NCI-H2107 treated with DMSO at 0.1 percent for 48 hours (cell line): ENCODE measurements around the gene MCC.

Source experiments
- DNase-seq: peaks from one replicate; lab custom pipeline; 2025; ENCODE audit not compliant: unreplicated experiment; lab: John Stamatoyannopoulos, UW

Gene MCC

DNA sequence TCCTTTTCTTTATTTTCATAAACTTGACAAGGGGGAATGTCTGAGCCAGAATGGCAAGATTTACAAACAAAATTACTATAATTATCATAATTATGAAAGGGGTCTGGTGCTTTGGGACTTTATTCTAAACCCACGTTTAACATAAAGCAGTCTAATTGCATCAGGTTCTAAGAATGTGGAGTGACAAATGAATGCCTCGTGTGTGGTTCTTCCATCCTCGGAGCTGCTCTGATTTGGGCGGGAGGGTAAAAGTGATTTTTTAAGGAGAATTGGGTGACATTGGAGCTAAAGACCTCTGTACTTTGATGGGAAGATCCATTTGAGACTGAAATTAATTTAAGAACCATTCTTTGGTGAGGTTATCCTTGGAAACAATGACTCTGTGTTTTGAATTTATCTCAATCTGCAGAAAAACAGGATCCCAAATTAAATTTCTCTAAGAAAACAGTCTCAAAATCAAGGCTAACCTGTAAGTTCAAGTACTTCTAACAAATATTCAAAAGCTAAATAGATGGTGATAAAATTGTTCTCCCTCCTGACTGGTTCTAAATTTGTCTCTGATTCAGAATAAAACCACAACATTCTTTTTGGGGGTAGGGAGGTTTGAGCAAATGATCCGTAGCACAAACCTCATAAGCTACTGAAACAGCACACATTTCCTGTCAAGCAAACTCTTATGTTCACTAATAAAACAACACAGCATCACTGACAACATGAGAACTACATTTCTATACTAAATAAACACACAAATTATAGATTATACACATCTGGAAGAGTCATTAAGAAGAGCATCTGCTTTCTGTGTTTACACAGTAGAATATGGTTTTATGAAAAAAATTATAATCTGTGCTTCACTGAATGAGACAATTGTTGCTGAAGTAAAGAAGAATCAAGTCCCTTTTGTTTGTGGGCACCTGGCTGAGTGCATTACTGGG is 426.1 kb downstream of the MCC start:
- DNase-seq = no peak

DNA sequence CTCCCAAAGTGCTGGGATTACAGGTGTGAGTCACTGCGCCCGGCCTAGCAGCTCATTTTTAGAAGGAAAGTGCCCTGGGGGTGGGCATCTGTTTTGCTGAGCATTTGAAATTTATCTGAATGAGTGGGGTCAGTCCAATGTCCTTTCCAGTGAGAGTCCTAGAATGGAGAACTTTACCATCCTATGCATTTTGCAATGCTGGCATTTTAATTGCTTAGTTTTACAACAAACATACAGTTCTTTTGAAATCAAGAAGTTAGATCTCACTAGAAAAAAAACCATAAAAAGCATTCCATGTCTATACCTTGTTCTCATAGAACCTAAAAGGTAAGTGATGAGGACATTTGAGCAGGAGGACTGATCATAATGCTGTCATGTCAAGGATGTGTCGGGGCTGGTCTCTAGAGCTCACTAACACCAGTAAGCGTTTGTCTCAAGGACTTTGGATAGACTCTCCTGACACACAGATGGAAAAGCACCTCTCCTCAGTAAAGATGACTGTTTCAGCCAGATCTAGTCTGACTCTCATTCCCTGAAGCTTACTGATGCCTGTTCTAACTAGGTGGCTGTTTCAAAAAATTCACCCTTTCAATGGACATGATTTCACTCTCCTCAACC is 427.7 kb downstream of the MCC start:
- no peak for DNase-seq

DNA sequence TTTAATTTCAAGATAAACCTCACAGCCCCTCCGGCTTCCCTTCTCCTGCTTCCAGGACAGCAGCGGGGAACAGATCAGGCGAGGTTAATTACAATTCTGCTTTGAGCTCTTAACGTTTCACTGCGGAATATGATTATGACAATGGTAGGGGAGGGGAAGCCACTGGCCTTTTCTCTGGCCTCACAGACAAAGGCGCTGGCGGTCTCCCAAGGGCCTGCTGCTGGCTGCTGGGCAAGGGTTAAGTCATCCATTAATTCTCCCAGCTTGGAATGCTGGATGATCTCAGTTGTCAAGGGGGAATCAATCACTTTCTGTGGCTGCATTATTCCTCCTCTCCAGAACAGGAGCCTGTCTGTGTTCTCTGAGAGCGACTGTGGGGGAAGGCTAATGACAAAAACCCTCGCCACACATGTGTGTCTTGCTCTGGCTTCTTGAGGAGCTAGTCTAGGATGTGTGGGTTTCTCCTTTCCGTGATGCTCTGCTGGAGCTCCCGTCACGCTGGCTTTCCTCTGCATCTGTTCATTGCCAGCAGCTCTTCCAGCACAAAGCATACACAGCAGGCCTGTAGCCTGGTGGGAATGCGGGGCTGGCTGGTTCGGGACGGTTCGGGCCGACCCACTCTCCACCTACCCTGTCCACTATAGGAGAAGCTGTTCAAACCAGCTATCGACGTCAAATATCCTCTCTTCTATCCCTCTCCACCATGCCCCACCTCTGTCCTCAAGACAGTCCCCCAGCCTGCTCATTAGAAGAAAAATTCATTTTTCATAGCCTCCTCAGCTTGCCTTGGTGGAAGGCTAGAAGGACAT is 428.8 kb downstream of the MCC start:
- no peak for DNase-seq

DNA sequence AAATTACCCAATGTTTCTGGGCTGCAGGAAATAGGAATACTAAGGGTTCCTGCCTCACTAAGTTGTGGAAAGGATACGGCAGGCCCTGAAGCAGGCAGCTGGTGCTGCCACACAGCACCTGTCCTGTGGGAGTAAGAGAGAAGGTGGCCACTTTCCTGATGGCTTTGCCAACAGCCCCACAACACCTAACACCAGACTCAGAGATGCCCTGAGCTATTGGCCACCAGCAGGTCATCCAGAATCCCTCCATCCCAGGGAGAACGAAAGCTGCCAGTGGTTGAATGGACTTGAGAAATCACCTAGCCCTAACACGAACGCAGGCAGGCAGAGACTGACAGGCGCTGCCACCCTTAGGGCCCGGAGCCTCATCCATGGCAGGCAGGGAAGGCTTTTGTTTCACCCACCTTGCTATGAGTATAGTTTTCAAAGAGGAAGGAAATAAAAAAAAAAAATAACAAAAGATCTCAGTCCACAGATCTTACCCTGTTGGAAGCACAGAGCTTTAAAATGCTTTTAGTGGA is 429.5 kb downstream of the MCC start:
- no peak for DNase-seq

DNA sequence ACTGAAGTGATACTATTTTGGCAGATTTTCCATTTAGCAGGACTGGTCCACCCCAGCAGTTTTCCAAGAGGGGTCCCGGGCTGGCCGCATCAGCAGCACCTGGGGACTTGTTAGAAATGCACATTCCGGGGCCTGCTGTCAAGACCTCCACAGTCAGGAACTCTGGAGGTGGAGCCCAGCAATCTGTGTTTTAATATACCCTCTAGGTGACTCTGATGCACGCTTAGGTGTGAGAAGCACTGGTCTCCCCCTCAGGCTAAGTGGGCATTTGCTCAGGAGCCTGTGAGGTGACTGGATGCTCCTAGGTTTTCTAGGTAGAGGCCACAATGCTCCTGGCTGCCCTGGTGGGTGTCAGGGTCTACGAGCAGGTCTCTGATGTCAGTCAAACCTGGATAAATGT is 430.0 kb downstream of the MCC start:
- no peak for DNase-seq

DNA sequence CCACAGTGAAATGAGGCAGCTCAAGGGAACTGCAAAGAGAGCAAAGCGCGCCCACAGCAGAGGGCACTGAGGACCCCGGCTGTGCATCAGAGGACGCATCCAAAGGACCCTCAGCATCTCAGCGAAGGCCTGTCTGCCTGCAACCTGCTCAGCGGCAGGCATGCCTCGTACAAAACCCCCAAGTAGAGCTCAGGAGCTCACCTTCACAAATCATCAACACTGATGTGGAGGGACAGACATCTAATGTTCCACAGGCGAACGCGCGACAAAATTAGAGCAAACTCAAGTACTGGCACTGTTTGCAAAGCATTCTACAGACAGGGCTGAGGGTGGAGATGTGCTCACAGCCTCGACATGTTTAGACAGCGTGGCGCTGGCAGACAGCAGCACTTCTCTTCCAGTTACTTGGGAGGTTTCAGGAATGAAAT is 430.7 kb downstream of the MCC start:
- no peak for DNase-seq

DNA sequence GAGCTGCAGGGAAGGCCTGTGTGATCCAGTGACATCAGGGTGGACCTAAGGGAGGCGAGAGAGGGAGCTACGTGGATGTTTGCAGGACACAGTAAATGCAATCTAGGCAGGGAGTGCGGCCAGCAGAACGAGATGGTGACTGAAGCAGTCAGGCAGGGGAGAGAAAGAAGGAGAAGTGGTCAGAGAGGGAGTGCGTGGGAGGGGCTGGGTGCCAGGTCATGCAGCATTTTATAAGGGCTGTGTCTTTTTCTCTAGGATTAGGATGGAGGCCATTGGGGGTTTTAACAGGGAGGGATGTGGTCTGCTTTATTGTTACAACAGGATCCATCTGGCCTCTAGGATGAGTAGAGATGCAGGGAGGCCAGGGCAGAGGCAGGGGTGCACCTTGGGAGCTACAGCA is 431.3 kb downstream of the MCC start:
- DNase-seq = no peak

DNA sequence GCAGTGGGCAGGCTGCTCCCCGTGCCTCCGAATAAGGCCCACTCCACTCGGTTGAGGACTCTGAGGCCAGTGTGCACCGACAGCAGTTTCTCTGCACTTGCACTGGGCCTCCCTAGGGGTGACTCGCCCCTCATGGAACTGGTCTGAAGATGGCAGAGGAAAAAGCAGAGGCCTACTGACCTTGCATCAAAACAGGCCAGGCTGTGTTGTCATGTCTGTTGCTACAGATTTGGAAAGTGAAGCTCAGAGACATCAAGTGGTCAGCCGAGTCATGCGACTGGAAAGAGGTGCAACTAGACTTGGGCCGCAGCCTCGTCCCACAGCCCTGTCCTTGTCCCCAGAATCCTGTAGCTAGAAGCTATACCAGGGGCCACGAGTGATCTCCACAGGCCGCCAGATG is 433.4 kb downstream of the MCC start:
- DNase-seq = no peak

DNA sequence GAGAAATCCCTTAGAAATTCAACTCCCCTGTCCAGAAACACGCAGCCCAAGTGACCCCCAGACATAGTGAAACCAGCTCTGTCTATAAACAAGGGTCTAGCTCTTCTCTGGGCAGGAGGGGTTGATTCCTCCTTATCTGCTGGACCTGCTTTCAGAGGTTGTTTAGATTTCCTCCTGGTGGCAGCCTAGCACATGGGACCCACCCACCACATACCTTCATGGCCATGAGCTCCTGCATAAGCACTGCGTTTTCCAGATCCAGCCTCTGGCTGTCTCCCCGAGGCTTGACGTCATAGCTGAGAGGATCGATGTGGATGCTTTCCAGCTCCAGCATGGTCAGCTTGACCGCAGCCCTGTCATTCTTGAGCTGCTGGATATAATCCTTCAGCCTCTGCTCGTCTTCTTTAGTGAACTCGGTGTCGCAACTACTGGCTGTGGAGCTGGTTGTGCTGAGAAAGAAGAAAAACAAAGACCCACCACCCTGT is 434.7 kb downstream of the MCC start:
- DNase-seq = no peak

DNA sequence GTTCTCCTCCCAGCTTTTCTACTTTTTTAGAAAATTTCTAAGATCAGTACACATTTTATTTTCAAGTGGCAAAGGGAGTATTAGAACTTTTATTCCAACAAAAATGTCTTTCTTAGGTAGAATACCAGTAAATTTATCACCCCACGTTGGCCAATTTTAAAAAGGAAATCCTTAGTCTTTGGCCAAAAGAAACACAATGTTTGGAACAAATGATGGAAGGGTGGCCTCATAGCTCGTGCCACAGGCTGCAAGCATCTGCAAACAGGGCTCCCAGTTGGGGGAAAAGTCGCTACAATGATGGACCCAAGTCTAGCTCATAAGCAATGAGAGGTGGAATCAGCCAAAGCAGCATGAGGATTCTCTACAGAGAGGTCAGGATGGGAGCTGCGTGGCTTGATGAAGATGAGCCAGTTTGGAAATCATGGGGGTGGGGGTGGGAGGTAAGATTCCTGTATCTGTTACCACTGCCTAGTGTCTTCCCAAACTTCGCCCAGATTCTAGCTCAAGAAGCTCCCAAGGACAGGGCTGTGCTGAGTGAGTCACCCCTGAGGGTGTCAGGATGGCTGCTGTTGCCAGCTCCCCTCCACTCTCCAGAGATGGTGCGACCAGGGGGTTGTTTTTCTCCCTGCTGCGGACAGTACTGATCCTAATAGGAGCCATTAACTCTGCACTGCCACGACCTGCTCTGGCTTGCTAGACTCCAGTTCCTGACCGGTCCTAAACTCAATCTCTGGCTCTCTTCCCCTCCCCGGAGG is 436.0 kb downstream of the MCC start:
- no peak for DNase-seq

DNA sequence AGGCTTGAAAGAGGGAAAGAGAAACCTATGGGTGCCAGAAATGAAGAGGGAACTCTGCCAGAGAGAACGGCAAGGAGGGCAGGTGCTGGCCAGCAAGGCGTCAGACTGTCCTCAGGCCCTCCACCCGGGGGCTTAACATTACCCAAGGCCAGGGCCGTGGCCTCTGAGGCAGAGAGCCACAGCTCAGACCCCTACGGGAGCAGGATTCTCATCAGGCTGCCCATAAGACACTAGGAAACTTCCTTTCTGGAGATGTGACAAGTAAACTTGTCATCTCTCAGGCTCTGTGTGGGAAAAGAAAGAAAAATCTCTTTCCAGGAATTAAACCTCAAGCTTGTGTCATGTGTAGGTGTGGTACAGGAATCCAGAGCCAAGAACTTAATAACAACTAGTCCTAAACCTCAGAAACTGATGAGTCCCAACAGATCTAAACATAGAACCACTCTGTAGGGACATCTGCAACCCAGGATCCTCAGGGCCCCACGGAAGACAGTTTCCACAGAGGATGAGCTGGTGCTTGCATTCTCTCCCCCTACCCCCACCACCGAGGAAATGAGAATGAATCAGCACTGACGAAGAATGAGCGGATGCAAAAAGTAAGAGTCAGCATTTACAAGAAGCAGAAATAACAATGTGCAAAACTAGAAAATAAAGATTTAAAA is 437.4 kb downstream of the MCC start:
- DNase-seq = no peak

DNA sequence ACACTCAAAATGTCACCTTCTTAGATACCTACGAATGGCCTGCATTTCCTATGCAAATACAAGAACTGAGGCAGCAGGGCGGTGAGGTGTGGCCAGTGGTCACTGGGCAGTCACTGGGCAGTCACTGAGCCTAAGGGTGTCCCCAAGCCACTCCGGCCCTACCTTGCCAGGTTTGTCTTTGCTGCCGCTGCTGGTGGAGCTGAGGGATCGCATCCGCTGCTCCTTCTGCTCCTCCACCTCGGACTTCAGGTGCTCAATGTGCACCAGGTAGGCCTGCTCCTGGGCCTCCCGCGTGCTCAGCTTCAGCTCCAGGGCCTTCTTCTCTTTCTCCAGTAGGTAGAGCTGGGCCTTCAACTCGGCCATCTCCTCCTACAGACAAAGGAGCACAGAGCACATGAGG is 439.3 kb downstream of the MCC start:
- DNase-seq = no peak

DNA sequence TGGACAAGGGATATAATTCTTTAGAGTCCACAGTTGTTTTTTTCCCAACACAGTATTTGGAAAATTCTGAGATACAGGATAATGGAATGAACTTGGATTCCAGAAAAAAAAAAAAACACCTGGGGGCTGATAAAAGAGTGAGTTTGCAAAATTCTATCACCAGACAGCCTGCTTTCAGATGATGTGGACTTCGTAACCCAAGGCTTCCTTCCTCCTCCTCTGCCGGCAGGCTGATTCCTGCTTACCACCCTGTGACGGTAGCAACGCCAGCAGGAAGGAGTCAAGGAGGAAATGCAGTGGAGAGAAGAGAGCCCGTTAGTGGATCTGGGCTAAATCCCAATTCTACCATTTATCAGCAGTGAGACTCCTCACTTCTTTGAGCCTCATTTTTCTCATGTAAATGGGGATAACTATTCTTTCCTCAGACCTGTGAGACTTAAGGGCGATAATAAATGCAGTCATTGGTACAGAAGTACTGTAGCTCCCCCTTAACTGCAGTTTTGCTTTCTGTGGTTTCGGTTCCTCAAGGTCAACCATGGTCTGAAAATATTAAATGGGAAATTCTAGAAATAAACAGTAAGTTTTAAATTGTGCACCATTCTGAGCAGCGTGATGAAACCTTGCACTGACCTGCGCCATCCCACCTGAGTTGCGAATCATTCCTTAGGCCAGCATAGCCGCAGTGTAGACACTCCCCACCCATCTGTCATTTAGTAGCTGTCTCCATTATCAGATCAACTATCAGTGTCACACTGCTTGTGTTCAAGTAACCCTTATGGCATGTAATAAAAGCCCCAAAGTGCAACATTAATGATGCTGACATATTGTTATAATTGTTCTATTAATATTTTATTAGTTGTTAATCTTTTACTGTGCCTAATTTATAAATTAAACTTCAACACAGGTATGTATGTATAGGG is 440.3 kb downstream of the MCC start:
- no peak for DNase-seq

DNA sequence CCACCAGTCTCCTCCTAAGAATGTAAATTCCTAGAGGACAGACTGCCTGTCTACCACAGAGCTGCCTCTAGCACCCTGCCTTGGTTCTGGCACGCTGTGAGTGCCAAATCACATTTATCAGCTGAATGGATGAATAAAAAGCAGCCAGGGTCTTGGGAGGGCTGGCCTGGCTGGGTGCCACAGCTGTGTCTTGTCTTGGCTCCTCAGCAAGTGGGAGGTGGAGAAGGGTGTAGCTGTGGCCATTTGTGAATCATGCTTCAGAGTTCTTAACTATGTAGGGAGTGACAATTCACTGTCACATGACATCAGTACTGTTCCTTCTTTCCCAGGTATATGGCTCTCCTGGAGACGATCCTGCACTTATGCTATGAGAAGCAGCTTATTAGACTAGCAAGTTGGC is 441.0 kb downstream of the MCC start:
- DNase-seq = no peak

DNA sequence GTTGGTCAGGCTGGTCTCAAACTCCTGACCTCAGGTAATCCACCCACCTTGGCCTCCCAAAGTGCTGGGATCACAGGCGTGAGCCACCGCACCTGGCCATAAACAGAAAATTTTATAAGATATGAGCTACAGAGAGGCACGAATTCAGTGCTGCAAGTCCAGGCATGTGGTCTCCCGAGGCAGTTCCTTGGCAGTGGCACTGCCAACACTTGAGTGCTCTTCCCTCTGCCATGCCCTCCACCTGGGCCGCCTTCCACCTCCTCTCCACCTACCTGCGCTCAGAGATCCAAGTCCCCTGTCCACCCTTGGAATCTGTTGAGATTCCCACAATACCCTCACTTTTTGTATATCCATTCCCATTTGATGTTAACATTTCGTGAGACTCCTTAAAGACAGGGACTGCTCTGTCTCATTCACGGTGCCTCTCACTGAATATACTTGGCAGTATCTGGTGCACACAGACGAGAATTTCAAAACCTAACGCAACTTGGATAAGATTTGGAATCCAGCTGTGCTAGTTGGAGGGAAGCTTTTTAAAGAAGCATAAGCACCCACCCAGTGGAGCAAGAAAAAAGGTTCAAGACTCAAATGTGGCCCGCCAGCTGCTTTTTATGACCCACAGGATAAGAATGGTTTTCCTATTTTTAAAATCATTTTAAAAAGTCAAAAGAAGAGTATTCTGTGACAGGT is 443.3 kb downstream of the MCC start:
- no peak for DNase-seq

DNA sequence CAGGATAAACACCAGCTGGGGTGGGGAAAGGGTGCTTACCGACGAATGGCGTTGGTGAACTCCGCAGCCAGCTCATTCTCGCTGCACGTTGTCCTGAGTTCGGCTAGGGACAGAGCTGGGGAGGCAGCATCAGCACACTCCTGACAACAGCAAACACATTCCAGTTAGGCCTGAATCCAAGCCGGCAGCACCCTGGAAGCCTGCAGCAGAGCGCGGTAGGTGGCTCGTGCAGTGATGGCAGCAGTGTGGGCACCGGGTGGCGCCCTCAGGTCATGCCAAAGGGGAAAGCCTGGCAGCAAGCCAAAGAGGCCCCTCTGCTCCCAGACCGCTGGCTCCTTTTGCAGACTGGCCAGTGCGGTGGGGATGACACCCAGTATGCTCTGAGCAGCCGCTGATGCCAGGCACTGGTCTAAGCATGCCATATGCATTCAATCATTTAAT is 444.7 kb downstream of the MCC start:
- no peak for DNase-seq

DNA sequence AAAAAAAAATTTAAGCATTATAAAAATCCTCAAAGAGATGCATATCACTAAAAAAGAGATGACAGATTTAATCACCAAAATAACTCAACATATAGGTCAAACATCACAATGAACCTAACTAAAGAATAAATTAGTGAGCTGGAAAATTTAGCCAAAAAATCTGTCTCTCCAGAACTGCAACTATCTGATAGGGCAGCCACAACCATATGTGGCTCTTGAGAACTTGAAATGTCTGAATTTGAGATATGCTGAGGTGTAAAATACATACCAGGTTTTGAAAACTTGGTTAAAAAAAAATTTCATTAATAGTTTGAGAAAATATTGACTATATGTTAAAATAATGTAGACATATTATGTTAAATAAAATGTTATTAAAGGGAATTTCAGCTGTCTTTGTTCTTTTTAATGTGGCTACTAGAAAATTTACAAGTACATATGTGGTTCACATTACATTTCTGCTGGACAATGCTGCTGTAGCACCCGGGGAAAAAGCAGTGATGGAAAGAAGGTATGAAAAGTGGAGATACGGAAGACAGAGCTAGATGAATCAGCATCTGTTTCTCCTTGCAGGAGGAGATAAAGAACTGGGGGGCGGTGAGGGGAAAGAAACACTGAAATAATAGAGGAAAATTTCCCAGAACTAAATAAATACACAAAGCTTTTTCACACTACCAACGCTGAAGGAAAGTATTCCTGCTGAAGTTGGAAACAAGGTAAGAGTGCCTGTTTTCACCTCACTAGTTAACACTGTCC is 445.6 kb downstream of the MCC start:
- DNase-seq = no peak
